Left lobe of liver (tissue), 2 donors: ENCODE measurements around the gene SSTR5. TPM values are rescaled to one million over a fixed set of nuclear protein-coding genes. Genes with fewer than 3 reads are reported as not detected.
A peak's percentile ranks its signal among the peaks of the same experiment; 100 is the strongest.
"Not testable (repeated sequence)": the region's sequence is repeated elsewhere in the genome, so short reads cannot be mapped to it uniquely, and the experiment has no call there.

ENCODE experiments used
- ATAC-seq: fragments of 200-7000 bp; cut with Tn5 transposase; one replicate; pipeline ENCODE4 v1.9.1; 2020; ENCODE audit warnings: mild to moderate bottlenecking, moderate library complexity
- DNase-seq: peaks from one replicate; pipeline ENCODE4 v3.0.0-alpha.2; 2020; ENCODE audit warnings: low spot score
- total RNA-seq: library from RNA; stranded (reverse); gene quantifications from one replicate; pipeline ENCODE4 v1.2.1, GENCODE V29; 2021
- donor health status: DM: no; HTN: no; CAD: no; lungs with moderate emphysema.
- donor health status: DM: no; HTN: yes; CAD: no.

Gene SSTR5
- total RNA-seq, 1 donor from 2014 or later, result not detected

- ATAC-seq (no peak), DNase-seq (no peak)
Observed at GRCh38 chr16:1071561-1072225, 854 bp upstream of the SSTR5 start.

GRCh38 chr16:1073262-1073558 is 663 bp downstream of the SSTR5 start:
- ATAC-seq (no peak), DNase-seq (no peak)

GRCh38 chr16:1073566-1074378 is 1.2 kb downstream of the SSTR5 start:
- ATAC-seq (no peak), DNase-seq (no peak)

- DNase-seq (no peak), ATAC-seq (no peak)
Observed at GRCh38 chr16:1074379-1074649, 1.8 kb downstream of the SSTR5 start.

- ATAC-seq, result no peak
- no peak for DNase-seq
Observed at GRCh38 chr16:1075546-1075945, 3.0 kb downstream of the SSTR5 start.

GRCh38 chr16:1076801-1077576 is 4.4 kb downstream of the SSTR5 start:
- ATAC-seq (no peak), DNase-seq (no peak)

GRCh38 chr16:1077877-1078578 is 5.5 kb downstream of the SSTR5 start:
- no peak for ATAC-seq
- no peak for DNase-seq

GRCh38 chr16:1078579-1079021 is 6.1 kb downstream of the SSTR5 start:
- peak; percentile 78 for DNase-seq
- ATAC-seq, result peak; percentile 91

- ATAC-seq (no peak), DNase-seq (no peak)
Observed at GRCh38 chr16:1079341-1079740, 6.8 kb downstream of the SSTR5 start.

GRCh38 chr16:1079786-1080525 is 7.4 kb downstream of the SSTR5 start:
- ATAC-seq, result no peak
- no peak for DNase-seq

GRCh38 chr16:1080801-1081733 is 8.5 kb downstream of the SSTR5 start:
- ATAC-seq (no peak), DNase-seq (no peak)

- ATAC-seq (no peak), DNase-seq (no peak)
Observed at GRCh38 chr16:1081734-1082265, 9.3 kb downstream of the SSTR5 start.

- ATAC-seq (no peak), DNase-seq (no peak)
Observed at GRCh38 chr16:1082266-1082951, 9.9 kb downstream of the SSTR5 start.

- no peak for ATAC-seq
- DNase-seq, result no peak
Observed at GRCh38 chr16:1082952-1083675, 10.6 kb downstream of the SSTR5 start.

- ATAC-seq (no peak), DNase-seq (no peak)
Observed at GRCh38 chr16:1084971-1085370, 12.4 kb downstream of the SSTR5 start.

GRCh38 chr16:1086443-1086842 is 13.9 kb downstream of the SSTR5 start:
- ATAC-seq, DNase-seq: not testable (repeated sequence)

- no peak for DNase-seq
- ATAC-seq, result no peak
Observed at GRCh38 chr16:1088295-1089170, 16.0 kb downstream of the SSTR5 start.
